Lower leg skin (tissue), 3 donors: ENCODE measurements around the gene UNC13C.

Experiments used
- CTCF ChIP-seq, 3 donors: fragments of 450-650 bp; IDR thresholded peaks; one replicate each; pipeline ENCODE4 v1.5.1; 2016; ENCODE audit warnings: antibody characterized with exemption in 3 of 3, mild to moderate bottlenecking in 3 of 3, moderate library complexity in 2 of 3
- POLR2A ChIP-seq, 2 donors: fragments of 450-650 bp; IDR thresholded peaks; one replicate each; pipeline ENCODE4 v1.6.1; 2016 to 2017; ENCODE audit warnings: antibody characterized with exemption in 2 of 2, mild to moderate bottlenecking in 1 of 2, moderate library complexity in 1 of 2

GRCh38 chr15:54619180-54619579, 640.9 kb downstream of the UNC13C start:
- TF ChIP-seq POLR2A (IDR thresholded peaks at IDR 0.05) (no peak), CTCF (IDR thresholded peaks at IDR 0.05) (no peak)
